HL-60/S4 treated with phorbol 12-myristate 13-acetate at 8.2 ng/mL for 4 days and 3 days (cell line): ENCODE measurements around the gene ATRIP.

Source experiments
- in situ Hi-C: fragments of 300-500 bp; cut with MboI; formaldehyde crosslinking; loops from 2 replicates; pipeline ENCODE4 v1.15.0; 2022; ENCODE audit warnings: low sequenced_read_pairs

The ATRIP gene

GRCh38 chr3:48492461-48493202, 46.1 kb downstream of the ATRIP start:
- in situ Hi-C loops = no loop called here

- in situ Hi-C loops = no loop called here
Observed at GRCh38 chr3:48493203-48493501, 46.6 kb downstream of the ATRIP start.

GRCh38 chr3:48500656-48501055, 54.1 kb downstream of the ATRIP start:
- in situ Hi-C loops = no loop called here

GRCh38 chr3:48501196-48501595, 54.7 kb downstream of the ATRIP start:
- in situ Hi-C loops = no loop called here

GRCh38 chr3:48502121-48502520, 55.6 kb downstream of the ATRIP start:
- in situ Hi-C loops = no loop called here

- in situ Hi-C loops = no loop called here
Observed at GRCh38 chr3:48502728-48503168, 56.2 kb downstream of the ATRIP start.

GRCh38 chr3:48503401-48504050, 57.0 kb downstream of the ATRIP start:
- in situ Hi-C loops = no loop called here

GRCh38 chr3:48504051-48504946, 57.8 kb downstream of the ATRIP start, which contains the start of gene SHISA5:
SHISA5 (minus strand) TSS chr3:48504174; CDS start chr3:48504094, 80 bp downstream.
- in situ Hi-C loops = no loop called here

- in situ Hi-C loops = no loop called here
Observed at GRCh38 chr3:48505146-48505545, 58.6 kb downstream of the ATRIP start.

- in situ Hi-C loops = no loop called here
Observed at GRCh38 chr3:48505968-48506504, 59.5 kb downstream of the ATRIP start.

GRCh38 chr3:48507256-48508061, 60.9 kb downstream of the ATRIP start:
- in situ Hi-C loops = no loop called here

GRCh38 chr3:48511551-48511950, 65.0 kb downstream of the ATRIP start:
- in situ Hi-C loops = no loop called here

- in situ Hi-C loops = no loop called here
Observed at GRCh38 chr3:48514431-48515227, 68.1 kb downstream of the ATRIP start.
